ENCODE measurements around the gene ENTPD5.

DNA sequence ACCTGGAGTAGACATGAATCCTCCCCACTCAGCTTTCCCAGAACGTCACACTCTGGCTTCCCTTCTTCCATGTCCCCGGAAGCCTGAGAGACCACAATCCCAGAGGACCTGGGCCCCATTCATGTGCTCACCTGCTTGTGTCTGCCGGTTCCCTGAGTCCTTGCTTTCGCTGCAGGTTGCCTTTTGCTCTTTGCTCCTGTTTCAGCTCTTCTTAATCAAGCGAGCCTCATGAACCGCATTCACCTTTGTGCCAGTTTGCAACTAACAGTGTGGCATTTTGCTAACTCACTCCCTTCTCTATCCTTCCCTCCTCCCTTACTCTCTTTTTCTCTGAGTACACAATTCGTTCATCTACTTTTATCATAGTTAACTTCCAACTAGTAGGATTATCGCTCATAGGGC is 23.1 kb downstream of the ENTPD5 start:
- TF ChIP-seq CTCF (IDR thresholded peaks at IDR 0.05) (no peak), EZH2 (IDR thresholded peaks at IDR 0.05; ENCODE audit: borderline replicate concordance, insufficient read depth, low read depth, low read length, poor library complexity, severe bottlenecking) (no peak)

All from B cell (primary cell).